Type B pancreatic cell (in vitro differentiated cells): ENCODE measurements around the gene ABLIM2. TPM values are rescaled to one million over a fixed set of nuclear protein-coding genes. Genes with fewer than 3 reads are reported as not detected.

ENCODE experiments used
- DNase-seq: peaks from one replicate; pipeline ENCODE4 v3.0.0; 2021; ENCODE audit warnings: mixed read lengths; ENCODE audit not compliant: unreplicated experiment; ENCODE audit errors: extremely low spot score
- H3K27ac Mint-ChIP-seq: 2 replicates; pipeline ENCODE4 v1.8.0; 2021; ENCODE audit warnings: mild to moderate bottlenecking, mixed read lengths
- H3K27me3 Mint-ChIP-seq: 2 replicates; pipeline ENCODE4 v1.8.0; 2021; ENCODE audit warnings: mixed read lengths
- H3K36me3 Mint-ChIP-seq: 2 replicates; pipeline ENCODE4 v1.8.0; 2021; ENCODE audit warnings: mixed read lengths
- H3K4me1 Mint-ChIP-seq: one replicate; pipeline ENCODE4 v1.8.0; 2021; ENCODE audit warnings: mixed read lengths; ENCODE audit not compliant: unreplicated experiment
- H3K4me3 Mint-ChIP-seq: 2 replicates; pipeline ENCODE4 v1.8.0; 2021; ENCODE audit warnings: mild to moderate bottlenecking, mixed read lengths
- H3K9me3 Mint-ChIP-seq: 2 replicates; pipeline ENCODE4 v1.8.0; 2021; ENCODE audit warnings: mixed read lengths
- CTCF ChIP-seq: fragments of 200-600 bp; sonication (generic); conservative IDR thresholded peaks from 2 replicates; pipeline ENCODE4 v1.5.0; 2021; ENCODE audit warnings: antibody characterized with exemption, mild to moderate bottlenecking
- total RNA-seq: library from RNA; stranded (reverse); gene quantifications from 2 replicates; pipeline ENCODE4 v1.2.1, GENCODE V29; 2021; ENCODE audit warnings: low replicate concordance

ABLIM2 gene
- total RNA-seq, 1 donor from 2014 or later, result 2.6 TPM

- Mint-ChIP-seq H3K27ac (no peak overlapping the region), H3K4me3 (no peak overlapping the region), H3K9me3 (no peaks in the 10 kb centered on the region), H3K36me3 (peaks cover 4% of the 10 kb centered on the region), H3K27me3 (no peaks in the 10 kb centered on the region), H3K4me1 (no peaks in the 10 kb centered on the region)
- no peak for DNase-seq
- no peak for TF ChIP-seq CTCF
Measured at GRCh38 chr4:8058031-8058479, 100.6 kb downstream of the ABLIM2 start.

- TF ChIP-seq CTCF, result no peak
- peaks cover 5% of the 10 kb centered on the region for H3K4me1 Mint-ChIP-seq
Measured at GRCh38 chr4:8055206-8055605, 103.4 kb downstream of the ABLIM2 start.

GRCh38 chr4:8053688-8054449, 104.7 kb downstream of the ABLIM2 start:
- peaks cover 15% of the 10 kb centered on the region for H3K4me1 Mint-ChIP-seq
- DNase-seq, result no peak
- H3K36me3 Mint-ChIP-seq, result peaks cover 2% of the 10 kb centered on the region
- H3K27me3 Mint-ChIP-seq, result no peaks in the 10 kb centered on the region
- no peak overlapping the region for H3K4me3 Mint-ChIP-seq
- no peak for TF ChIP-seq CTCF
- no peak overlapping the region for H3K27ac Mint-ChIP-seq
- H3K9me3 Mint-ChIP-seq, result no peaks in the 10 kb centered on the region

More at GRCh38 chr4:8055206-8055605, 103.4 kb downstream of the ABLIM2 start:
- H3K27ac Mint-ChIP-seq, result no peak overlapping the region
- no peak for DNase-seq
- H3K27me3 Mint-ChIP-seq, result no peaks in the 10 kb centered on the region
- H3K4me3 Mint-ChIP-seq, result no peak overlapping the region
- peaks cover 4% of the 10 kb centered on the region for H3K36me3 Mint-ChIP-seq
- no peaks in the 10 kb centered on the region for H3K9me3 Mint-ChIP-seq

GRCh38 chr4:8052160-8052691, 106.4 kb downstream of the ABLIM2 start:
- no peak for TF ChIP-seq CTCF
- no peak overlapping the region for H3K27ac Mint-ChIP-seq
- no peak for DNase-seq
- no peaks in the 10 kb centered on the region for H3K9me3 Mint-ChIP-seq
- H3K4me1 Mint-ChIP-seq, result peaks cover 15% of the 10 kb centered on the region
- H3K36me3 Mint-ChIP-seq, result no peaks in the 10 kb centered on the region
- peaks cover 4% of the 10 kb centered on the region for H3K27me3 Mint-ChIP-seq
- no peak overlapping the region for H3K4me3 Mint-ChIP-seq

- Mint-ChIP-seq H3K4me1 (peaks cover 15% of the 10 kb centered on the region), H3K9me3 (no peaks in the 10 kb centered on the region), H3K27me3 (peaks cover 4% of the 10 kb centered on the region), H3K27ac (no peak overlapping the region), H3K36me3 (no peaks in the 10 kb centered on the region), H3K4me3 (no peak overlapping the region)
- DNase-seq, result no peak
- TF ChIP-seq CTCF, result no peak
Measured at GRCh38 chr4:8051644-8052043, 107.0 kb downstream of the ABLIM2 start.
